Upper lobe of left lung (tissue), 4 donors: ENCODE measurements around the gene MAMDC4.

ENCODE experiments used
- CTCF ChIP-seq, 6 experiments: fragments of 450-650 bp in 4 of 6; fragments of 200-600 bp in 2 of 6; sonication (generic) in 2 of 6; IDR thresholded peaks; one replicate each; pipeline ENCODE4 v1.5.1; 2016 to 2019; ENCODE audit warnings: antibody characterized with exemption in 6 of 6
- POLR2AphosphoS5 ChIP-seq, 2 donors: sonication (generic); formaldehyde crosslinking; IDR thresholded peaks; one replicate each; pipeline ENCODE4 v1.5.1; 2017; ENCODE audit warnings: antibody characterized with exemption in 2 of 2

- TF ChIP-seq CTCF (IDR thresholded peaks at IDR 0.05) (no peak), POLR2AphosphoS5 (IDR thresholded peaks at IDR 0.05) (no peak)
Observed at GRCh38 chr9:136828474-136829140, 23.5 kb upstream of the MAMDC4 start.
